ENCODE results near the gene DACH1. TPM values are rescaled to one million over a fixed set of nuclear protein-coding genes. Genes with fewer than 3 reads are reported as not detected.
"Not testable (repeated sequence)": the region's sequence is repeated elsewhere in the genome, so short reads cannot be mapped to it uniquely, and the experiment has no call there.

DACH1 gene
- total RNA-seq, 1 donor from 2014 or later: 4.9 TPM

DNA sequence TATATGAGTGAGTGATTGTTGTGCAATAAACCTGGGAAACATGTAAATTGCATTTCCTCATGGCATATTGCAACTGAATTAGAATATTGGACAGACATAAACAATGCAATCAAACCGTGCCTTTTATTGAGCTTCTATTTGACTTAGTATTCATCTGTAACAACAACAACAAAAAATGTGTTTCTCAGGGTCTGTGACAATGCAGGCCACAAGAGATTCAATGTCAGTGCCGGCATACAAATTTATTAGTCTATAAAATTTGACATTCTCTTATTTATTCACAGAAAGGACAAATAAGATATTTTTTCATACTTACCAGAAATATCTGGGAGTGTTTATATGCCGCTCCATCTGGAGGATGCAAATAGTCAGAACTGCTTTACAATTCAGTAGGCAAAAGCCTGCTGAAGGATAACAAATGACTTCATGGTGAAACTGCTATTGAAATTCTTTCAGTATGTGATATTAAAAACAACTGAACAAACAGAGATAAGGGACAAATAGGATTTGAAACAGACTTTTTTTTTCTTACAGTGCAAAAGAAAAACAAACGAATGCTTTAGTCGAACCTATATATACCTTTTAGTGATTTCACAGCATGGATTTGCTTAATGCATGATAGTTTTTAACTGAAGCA lies 77.2 kb downstream of the DACH1 start:
- DNase-seq (ENCODE audit: low spot score): no peak
- intact Hi-C loops (cut with DNase I): no loop called here
- ATAC-seq: no peak

DNA sequence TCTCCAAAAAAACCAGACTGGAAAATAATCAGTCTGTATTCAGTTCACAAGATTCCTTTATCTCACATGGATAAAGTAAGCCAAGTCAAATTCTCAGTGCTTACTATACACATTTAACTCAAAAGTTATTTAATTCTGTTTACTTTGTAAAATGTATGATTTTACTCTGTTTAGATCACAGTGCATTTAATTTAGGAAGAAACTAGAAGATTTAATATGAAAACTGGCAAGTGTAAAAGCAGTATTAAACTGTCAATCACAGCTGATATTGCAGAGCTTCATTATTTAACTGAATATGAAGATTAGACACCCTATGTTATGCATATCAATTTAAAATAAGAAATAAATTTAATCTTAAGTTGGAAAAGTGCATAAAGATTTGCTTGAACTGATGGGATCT lies 78.0 kb downstream of the DACH1 start:
- intact Hi-C loops (cut with DNase I): no loop called here
- ATAC-seq: no peak

GRCh38 chr13:71787414-71787813 lies 79.6 kb downstream of the DACH1 start:
- no peak for DNase-seq (ENCODE audit: low spot score)
- intact Hi-C loops (cut with DNase I): no loop called here
- ATAC-seq: no peak

More for the DNA sequence above, 78.0 kb downstream of the DACH1 start:
- no peak for DNase-seq (ENCODE audit: low spot score)

- DNase-seq (ENCODE audit: low spot score) (no peak), ATAC-seq (no peak)
- intact Hi-C loops (cut with DNase I): no loop called here
Measured at GRCh38 chr13:71786875-71787274, 80.1 kb downstream of the DACH1 start.

DNA sequence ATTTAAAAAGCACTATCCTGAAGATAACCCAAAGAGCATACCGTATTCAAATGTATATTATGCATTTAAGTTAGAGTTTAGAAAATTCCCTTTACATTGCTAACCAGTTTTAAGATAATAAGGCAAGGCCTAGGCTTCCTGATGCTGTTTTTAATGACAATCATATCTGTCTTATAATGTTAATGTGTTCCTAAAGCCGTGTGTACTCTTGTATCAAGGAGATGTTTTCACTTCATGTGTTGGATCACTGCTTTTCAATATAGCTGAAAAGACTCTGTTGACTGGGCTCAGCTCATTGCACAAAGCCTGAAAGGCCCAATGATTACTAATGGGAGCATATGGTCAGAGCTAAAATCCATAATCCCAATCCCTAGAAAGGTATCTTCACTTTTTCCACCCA lies 81.6 kb downstream of the DACH1 start:
- ATAC-seq (no peak), DNase-seq (ENCODE audit: low spot score) (no peak)
- intact Hi-C loops (cut with DNase I): no loop called here

- no peak for ATAC-seq
- intact Hi-C loops (cut with DNase I): no loop called here
- DNase-seq (ENCODE audit: low spot score): no peak
Measured at GRCh38 chr13:71780546-71780945, 86.5 kb downstream of the DACH1 start.

- intact Hi-C loops (cut with DNase I); ATAC-seq; DNase-seq (ENCODE audit: low spot score): not testable (repeated sequence)
Measured at GRCh38 chr13:71778998-71779397, 88.0 kb downstream of the DACH1 start.

DNA sequence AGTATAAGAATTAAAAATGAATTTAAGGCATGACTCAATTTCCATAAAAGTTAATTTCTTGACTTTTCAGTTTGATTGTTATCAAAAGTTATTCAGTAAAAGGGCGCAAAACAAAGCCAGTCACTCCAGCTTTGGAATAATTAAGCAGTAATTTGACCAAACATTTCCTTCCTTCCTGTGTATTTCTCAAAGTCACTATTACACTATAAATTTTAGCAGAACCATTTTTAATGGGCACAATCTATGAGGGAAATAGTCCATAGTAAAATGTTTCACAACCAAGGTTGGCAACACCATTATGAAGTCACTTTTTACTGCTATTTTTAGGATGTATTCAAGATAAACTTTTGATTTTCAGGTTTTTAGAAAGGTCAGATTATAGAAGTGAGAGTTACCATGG lies 91.0 kb downstream of the DACH1 start:
- intact Hi-C loops (cut with DNase I): no loop called here
- DNase-seq (ENCODE audit: low spot score) (no peak), ATAC-seq (no peak)

GRCh38 chr13:71774863-71775262 lies 92.1 kb downstream of the DACH1 start:
- ATAC-seq (no peak), DNase-seq (ENCODE audit: low spot score) (no peak)
- intact Hi-C loops (cut with DNase I): no loop called here

DNA sequence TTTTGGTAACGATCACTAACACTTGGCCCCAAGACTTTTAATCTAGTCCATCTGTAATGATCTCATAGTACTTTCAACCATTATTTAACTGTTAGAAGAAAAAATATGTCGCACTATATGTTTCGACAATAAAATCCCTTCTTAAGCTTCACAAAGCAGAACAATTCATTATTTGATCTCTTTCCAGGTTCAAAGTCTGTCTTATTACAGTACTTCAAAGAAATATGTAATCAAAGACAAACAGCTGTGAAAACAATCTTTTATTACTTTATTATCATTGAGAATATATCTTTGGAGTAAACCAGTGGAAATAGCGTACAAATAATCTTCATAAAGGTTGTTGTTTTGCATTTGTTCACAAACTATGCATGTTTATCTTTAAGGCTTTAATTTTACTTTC lies 93.5 kb downstream of the DACH1 start:
- ATAC-seq (no peak), DNase-seq (ENCODE audit: low spot score) (no peak)
- intact Hi-C loops (cut with DNase I): no loop called here

DNA sequence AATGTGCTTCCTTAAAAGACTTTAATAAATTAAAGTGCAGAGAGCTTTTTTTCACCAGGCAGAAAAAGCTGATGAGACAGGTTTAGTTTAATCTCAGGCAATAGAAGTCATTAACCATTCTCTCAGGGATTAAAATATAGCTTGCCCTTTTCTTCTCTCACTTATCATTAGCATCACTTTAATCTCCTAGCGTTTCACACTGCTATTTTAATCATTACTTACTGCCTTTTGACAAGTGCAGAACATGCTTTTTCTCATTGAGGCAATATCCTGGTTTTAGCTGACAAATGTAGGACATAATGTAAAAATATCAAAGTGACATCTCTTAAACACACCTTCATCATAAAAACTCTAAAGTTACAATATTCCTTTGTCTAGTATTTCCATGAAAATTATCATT lies 94.6 kb downstream of the DACH1 start:
- ATAC-seq: no peak
- intact Hi-C loops (cut with DNase I): no loop called here
- no peak for DNase-seq (ENCODE audit: low spot score)

DNA sequence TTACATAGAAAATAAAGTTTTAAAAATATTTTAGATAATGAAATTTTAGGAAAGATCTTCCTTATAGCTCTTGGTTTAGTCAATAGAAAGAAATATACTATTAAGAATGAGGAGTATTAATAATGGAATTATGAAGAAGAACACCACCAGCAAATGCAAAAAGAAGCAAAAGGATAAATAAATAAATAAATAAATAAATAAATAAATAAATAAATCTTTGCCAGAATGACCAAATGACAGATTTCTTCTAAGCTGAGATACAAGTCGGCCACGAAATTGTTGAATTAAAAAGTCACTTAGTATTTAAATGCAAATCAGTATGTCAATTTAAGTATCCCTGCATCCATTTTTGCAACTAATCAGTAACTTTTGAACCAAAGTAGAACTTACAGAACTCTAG lies 95.9 kb downstream of the DACH1 start:
- DNase-seq (ENCODE audit: low spot score) (no peak), ATAC-seq (no peak)
- intact Hi-C loops (cut with DNase I): no loop called here

DNA sequence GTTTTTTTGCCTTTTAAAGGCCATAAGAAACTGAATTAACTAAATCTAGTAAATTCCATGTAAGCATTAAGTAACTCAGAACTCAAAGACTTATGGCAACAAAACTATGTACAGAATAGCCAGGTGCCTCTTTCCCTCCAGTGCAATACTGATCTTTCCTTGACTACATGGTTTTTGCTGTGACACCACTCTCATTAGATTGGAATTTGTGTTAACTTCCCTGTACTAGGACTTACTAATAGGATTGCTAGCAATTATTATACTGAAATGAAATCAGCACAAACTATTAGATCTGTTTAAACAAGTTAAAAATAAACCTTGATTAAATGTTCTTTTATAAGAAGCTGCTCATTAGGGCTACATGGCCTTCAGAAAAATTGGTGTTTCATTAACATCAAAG lies 96.3 kb downstream of the DACH1 start:
- no peak for DNase-seq (ENCODE audit: low spot score)
- ATAC-seq: no peak
- intact Hi-C loops (cut with DNase I): no loop called here

- intact Hi-C loops (cut with DNase I): no loop called here
- no peak for ATAC-seq
- no peak for DNase-seq (ENCODE audit: low spot score)
Measured at GRCh38 chr13:71768881-71769280, 98.1 kb downstream of the DACH1 start.

- intact Hi-C loops (cut with DNase I): no loop called here
- DNase-seq (ENCODE audit: low spot score): no peak
- no peak for ATAC-seq
Measured at GRCh38 chr13:71759651-71760511, 107.1 kb downstream of the DACH1 start.

GRCh38 chr13:71758828-71759227 lies 108.2 kb downstream of the DACH1 start:
- intact Hi-C loops (cut with DNase I): no loop called here
- DNase-seq (ENCODE audit: low spot score) (no peak), ATAC-seq (no peak)

DNA sequence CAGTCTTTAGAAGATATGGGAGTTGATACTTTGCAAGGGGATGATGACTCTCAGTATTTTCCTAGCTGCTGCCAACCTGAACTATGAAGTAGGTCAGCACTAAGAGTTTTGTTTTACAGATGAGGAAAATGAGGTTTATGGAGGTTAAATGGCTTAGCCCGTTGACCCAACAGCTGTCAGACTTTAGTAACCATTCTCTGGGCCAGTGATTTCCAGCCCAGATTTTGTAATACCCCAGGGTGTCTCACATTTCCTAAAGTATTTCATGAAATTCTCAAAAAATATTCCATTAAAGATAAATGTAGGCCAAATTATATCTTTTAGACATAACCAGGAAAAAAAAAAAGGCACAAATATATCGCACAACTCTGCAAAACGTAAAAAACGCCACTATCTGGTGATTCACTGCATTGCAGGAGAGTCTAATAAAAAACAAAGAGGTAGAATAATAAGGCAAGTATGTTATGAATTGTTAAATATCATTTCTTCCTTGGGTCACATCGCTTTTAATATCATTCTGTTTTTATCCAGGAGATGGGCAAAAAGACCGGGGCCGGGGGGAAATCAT lies 112.5 kb downstream of the DACH1 start:
- no peak for DNase-seq (ENCODE audit: low spot score)
- ATAC-seq: peak; percentile 97
- intact Hi-C loops (cut with DNase I): no loop called here

- DNase-seq (ENCODE audit: low spot score) (no peak), ATAC-seq (no peak)
- intact Hi-C loops (cut with DNase I): no loop called here
Measured at GRCh38 chr13:71752775-71753513, 114.1 kb downstream of the DACH1 start.

DNA sequence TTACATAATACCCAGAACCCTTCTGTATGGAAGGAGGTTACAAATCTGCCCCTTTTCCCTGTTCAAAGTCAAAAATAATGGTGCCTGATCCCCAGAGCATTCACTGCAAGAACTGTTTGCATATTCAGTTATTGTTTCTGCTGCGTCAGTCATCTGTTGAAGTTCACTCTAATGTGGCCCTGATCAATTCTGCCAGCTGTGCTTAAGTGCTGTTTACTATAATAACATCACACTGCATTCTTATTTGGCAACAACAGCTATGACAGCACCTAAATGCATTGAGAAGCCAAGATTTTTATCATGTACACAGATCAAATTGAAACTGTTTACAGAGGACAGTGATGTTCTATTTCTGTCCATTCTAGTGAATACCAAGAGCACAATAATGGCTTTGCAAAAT lies 115.9 kb downstream of the DACH1 start:
- intact Hi-C loops (cut with DNase I): no loop called here
- ATAC-seq (no peak), DNase-seq (ENCODE audit: low spot score) (no peak)

GRCh38 chr13:71730267-71730666 lies 136.7 kb downstream of the DACH1 start:
- ATAC-seq (no peak), DNase-seq (ENCODE audit: low spot score) (no peak)
- intact Hi-C loops (cut with DNase I): no loop called here
